SK-N-MC (cell line): Measurements from ENCODE around the gene CACNA2D2.

Source experiments
- EZH2 ChIP-seq: fragments of 200-600 bp; sonication (generic); IDR thresholded peaks from one replicate; pipeline ENCODE4 v1.6.1; 2017; ENCODE audit warnings: antibody characterized with exemption
- FOXP2 ChIP-seq: optimal IDR thresholded peaks from 2 replicates; pipeline ENCODE3; 2011; ENCODE audit warnings: mild to moderate bottlenecking, moderate library complexity; ENCODE audit not compliant: insufficient read depth; ENCODE audit errors: extremely low read length, control extremely low read depth
- POLR2AphosphoS5 ChIP-seq: IDR thresholded peaks from 2 replicates; pipeline ENCODE4 v1.6.1; 2012; ENCODE audit warnings: mild to moderate bottlenecking, low read depth, low read length, borderline replicate concordance

DNA sequence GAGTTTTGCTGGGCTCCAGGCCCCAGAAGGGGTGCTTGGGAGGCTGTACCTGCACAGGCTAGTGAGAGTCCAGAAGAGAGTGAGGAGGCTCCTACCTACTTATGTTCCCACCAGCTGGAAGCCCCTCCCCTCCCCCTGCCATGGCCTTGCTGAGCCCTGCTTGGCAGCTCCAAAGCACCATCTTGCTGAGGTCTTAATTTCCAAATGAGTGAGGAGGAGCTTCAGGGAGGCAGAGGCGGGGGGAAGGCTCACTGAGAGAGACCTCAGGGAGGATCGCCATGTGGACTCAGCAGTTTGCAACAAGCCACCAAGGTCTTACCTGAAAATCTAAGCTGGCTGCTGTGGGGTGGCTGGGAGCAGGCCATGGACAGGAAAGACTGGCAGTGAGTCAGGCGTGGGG lies 8.7 kb upstream of the CACNA2D2 start:
- TF ChIP-seq EZH2, result no peak
- TF ChIP-seq POLR2AphosphoS5, result no peak
- TF ChIP-seq FOXP2, result no peak
